ENCODE results near the gene OR5D18.

DNA sequence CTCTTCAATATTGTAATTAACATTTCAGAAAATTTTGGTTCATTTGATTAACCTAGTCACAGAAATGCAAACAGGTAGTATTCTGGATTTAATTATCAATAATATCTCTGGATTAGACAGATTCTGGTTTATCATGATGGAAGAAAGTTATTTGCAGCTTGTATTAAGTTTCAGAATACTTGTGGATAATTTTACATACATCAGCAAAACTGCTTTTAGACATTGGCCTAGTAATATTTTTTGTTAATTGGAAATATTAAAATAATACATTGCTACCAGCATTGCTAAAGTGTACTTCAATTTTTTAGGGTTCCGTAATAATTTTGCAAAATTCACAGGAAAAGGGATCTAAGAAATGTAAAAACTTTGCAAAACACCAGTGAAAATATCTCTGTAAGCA, 27.8 kb upstream of the OR5D18 start:
- TF ChIP-seq POLR2AphosphoS5 (IDR thresholded peaks at IDR 0.05; ENCODE audit: low read depth, low read length) = no peak
- TF ChIP-seq TAF1 (IDR thresholded peaks at IDR 0.05; ENCODE audit: borderline replicate concordance, low read depth, low read length) = no peak
- no peak for TF ChIP-seq POLR2A (IDR thresholded peaks at IDR 0.05; ENCODE audit: low read depth, low read length)
